Measurements from ENCODE around the gene SIPA1L2. TPM values are rescaled to one million over a fixed set of nuclear protein-coding genes. Genes with fewer than 3 reads are reported as not detected.

The SIPA1L2 gene
- total and polyA plus RNA-seq, 2 donors (not counting 1 experiment from before 2014, with no cell fraction given), result 0.39 to 2.0 TPM

- Histone ChIP-seq H3K4me2 (ENCODE audit: extremely low read depth, insufficient read depth, low read length) (no peak overlapping the region), H3K4me3 (replicated peaks in 1 of 4; ENCODE audit: control extremely low read depth in 1 of 4, insufficient read depth in 1 of 4, low read depth in 3 of 4, low read length in 4 of 4) (no peak overlapping the region), H3K4me1 (ENCODE audit: control insufficient read depth, extremely low read depth, insufficient read depth, low read length) (no peaks in the 10 kb centered on the region), H3K27me3 (ENCODE audit: control insufficient read depth, insufficient read depth, low read length) (no peaks in the 10 kb centered on the region), H3K9ac (ENCODE audit: insufficient read depth, low read length) (no peak overlapping the region), H4K20me1 (ENCODE audit: control insufficient read depth, extremely low read depth, insufficient read depth, low read length) (no peaks in the 10 kb centered on the region), H3K79me2 (ENCODE audit: control insufficient read depth, insufficient read depth, low read length) (no peaks in the 10 kb centered on the region), H3K27ac (ENCODE audit: insufficient read depth, low read length) (no peak overlapping the region), H3K9me3 (ENCODE audit: control insufficient read depth, insufficient read depth, low read depth, low read length) (no peaks in the 10 kb centered on the region), H2AFZ (ENCODE audit: low read length) (no peak overlapping the region), H3K36me3 (ENCODE audit: control insufficient read depth, insufficient read depth, low read length) (no peaks in the 10 kb centered on the region)
- peak; percentile 28 to 71 for DNase-seq (ENCODE audit: low read depth in 2 of 2)
- TF ChIP-seq CTCF (conservative IDR thresholded peaks at IDR 0.05 in 1 of 2, IDR thresholded peaks at IDR 0.05 in 1 of 2; ENCODE audit: low read depth in 1 of 2, low read length in 2 of 2) (no peak), EZH2 (IDR thresholded peaks at IDR 0.05; ENCODE audit: low read length, missing control alignments) (no peak)
Measured at GRCh38 chr1:232600424-232601258, 29.3 kb downstream of the SIPA1L2 start.

- no peak overlapping the region for H3K4me3 ChIP-seq (replicated peaks in 1 of 4; ENCODE audit: control extremely low read depth in 1 of 4, insufficient read depth in 1 of 4, low read depth in 3 of 4, low read length in 4 of 4)
- no peaks in the 10 kb centered on the region for H3K9me3 ChIP-seq (ENCODE audit: control insufficient read depth, insufficient read depth, low read depth, low read length)
- no peaks in the 10 kb centered on the region for H3K4me1 ChIP-seq (ENCODE audit: control insufficient read depth, extremely low read depth, insufficient read depth, low read length)
- H3K36me3 ChIP-seq (ENCODE audit: control insufficient read depth, insufficient read depth, low read length), result no peaks in the 10 kb centered on the region
- H3K27me3 ChIP-seq (ENCODE audit: control insufficient read depth, insufficient read depth, low read length), result no peaks in the 10 kb centered on the region
- no peak overlapping the region for H3K27ac ChIP-seq (ENCODE audit: insufficient read depth, low read length)
- no peak for TF ChIP-seq EZH2 (IDR thresholded peaks at IDR 0.05; ENCODE audit: low read length, missing control alignments)
- no peak for TF ChIP-seq CTCF (conservative IDR thresholded peaks at IDR 0.05 in 1 of 2, IDR thresholded peaks at IDR 0.05 in 1 of 2; ENCODE audit: low read depth in 1 of 2, low read length in 2 of 2)
- H3K4me2 ChIP-seq (ENCODE audit: extremely low read depth, insufficient read depth, low read length), result no peak overlapping the region
- no peaks in the 10 kb centered on the region for H4K20me1 ChIP-seq (ENCODE audit: control insufficient read depth, extremely low read depth, insufficient read depth, low read length)
- peak in 1 of 2 donors; percentile 49 for DNase-seq (ENCODE audit: low read depth in 2 of 2)
- no peak overlapping the region for H3K9ac ChIP-seq (ENCODE audit: insufficient read depth, low read length)
- H3K79me2 ChIP-seq (ENCODE audit: control insufficient read depth, insufficient read depth, low read length), result no peaks in the 10 kb centered on the region
- no peak overlapping the region for H2AFZ ChIP-seq (ENCODE audit: low read length)
Measured at GRCh38 chr1:232599178-232600041, 30.5 kb downstream of the SIPA1L2 start.

- no peaks in the 10 kb centered on the region for H3K36me3 ChIP-seq (ENCODE audit: control insufficient read depth, insufficient read depth, low read length)
Measured at GRCh38 chr1:232598837-232599177, 31.1 kb downstream of the SIPA1L2 start.

More at GRCh38 chr1:232598837-232599177, 31.1 kb downstream of the SIPA1L2 start:
- no peak for DNase-seq (ENCODE audit: low read depth in 2 of 2)
- H3K9ac ChIP-seq (ENCODE audit: insufficient read depth, low read length), result no peak overlapping the region
- no peaks in the 10 kb centered on the region for H3K79me2 ChIP-seq (ENCODE audit: control insufficient read depth, insufficient read depth, low read length)
- H3K27me3 ChIP-seq (ENCODE audit: control insufficient read depth, insufficient read depth, low read length), result no peaks in the 10 kb centered on the region
- H3K4me3 ChIP-seq (replicated peaks in 1 of 4; ENCODE audit: control extremely low read depth in 1 of 4, insufficient read depth in 1 of 4, low read depth in 3 of 4, low read length in 4 of 4), result no peak overlapping the region
- no peak overlapping the region for H2AFZ ChIP-seq (ENCODE audit: low read length)
- no peaks in the 10 kb centered on the region for H3K4me1 ChIP-seq (ENCODE audit: control insufficient read depth, extremely low read depth, insufficient read depth, low read length)
- no peak overlapping the region for H3K27ac ChIP-seq (ENCODE audit: insufficient read depth, low read length)
- no peaks in the 10 kb centered on the region for H3K9me3 ChIP-seq (ENCODE audit: control insufficient read depth, insufficient read depth, low read depth, low read length)
- TF ChIP-seq CTCF (conservative IDR thresholded peaks at IDR 0.05 in 1 of 2, IDR thresholded peaks at IDR 0.05 in 1 of 2; ENCODE audit: low read depth in 1 of 2, low read length in 2 of 2) (no peak), EZH2 (IDR thresholded peaks at IDR 0.05; ENCODE audit: low read length, missing control alignments) (no peak)
- no peaks in the 10 kb centered on the region for H4K20me1 ChIP-seq (ENCODE audit: control insufficient read depth, extremely low read depth, insufficient read depth, low read length)
- H3K4me2 ChIP-seq (ENCODE audit: extremely low read depth, insufficient read depth, low read length), result no peak overlapping the region
